DMS114 treated with DMSO at 0.1 percent for 48 hours (cell line): Measurements from ENCODE around the gene TNK2.

ENCODE experiments used
- DNase-seq: peaks from one replicate; lab custom pipeline; 2025; ENCODE audit not compliant: unreplicated experiment; lab: John Stamatoyannopoulos, UW

Gene TNK2

GRCh38 chr3:195900436-195901355, 7.7 kb downstream of the TNK2 start:
- DNase-seq: no peak

- DNase-seq: no peak
Measured at GRCh38 chr3:195899701-195900435, 8.5 kb downstream of the TNK2 start.

- no peak for DNase-seq
Measured at GRCh38 chr3:195897853-195898415, 10.4 kb downstream of the TNK2 start.

- DNase-seq: no peak
Measured at GRCh38 chr3:195897081-195897852, 11.1 kb downstream of the TNK2 start.

- DNase-seq: peak; percentile 36
Measured at GRCh38 chr3:195896361-195897080, 11.8 kb downstream of the TNK2 start.

- DNase-seq: no peak
Measured at GRCh38 chr3:195895861-195896360, 12.4 kb downstream of the TNK2 start.

- peak; percentile 43 for DNase-seq
Measured at GRCh38 chr3:195895078-195895860, 13.1 kb downstream of the TNK2 start.

GRCh38 chr3:195893916-195894465, 14.4 kb downstream of the TNK2 start:
- no peak for DNase-seq

- no peak for DNase-seq
Measured at GRCh38 chr3:195893516-195893915, 14.8 kb downstream of the TNK2 start.

GRCh38 chr3:195893044-195893395, 15.3 kb downstream of the TNK2 start:
- DNase-seq: no peak

- DNase-seq: no peak
Measured at GRCh38 chr3:195892105-195893043, 16.0 kb downstream of the TNK2 start.

- DNase-seq: no peak
Measured at GRCh38 chr3:195891431-195892104, 16.8 kb downstream of the TNK2 start.

GRCh38 chr3:195889870-195890295, 18.5 kb downstream of the TNK2 start:
- no peak for DNase-seq

GRCh38 chr3:195888981-195889869, 19.1 kb downstream of the TNK2 start:
- DNase-seq: no peak

- DNase-seq: no peak
Measured at GRCh38 chr3:195888311-195888761, 20.0 kb downstream of the TNK2 start.

GRCh38 chr3:195887670-195888069, 20.7 kb downstream of the TNK2 start:
- no peak for DNase-seq
